Measurements from ENCODE around the gene PHLDA3.

The PHLDA3 gene

DNA sequence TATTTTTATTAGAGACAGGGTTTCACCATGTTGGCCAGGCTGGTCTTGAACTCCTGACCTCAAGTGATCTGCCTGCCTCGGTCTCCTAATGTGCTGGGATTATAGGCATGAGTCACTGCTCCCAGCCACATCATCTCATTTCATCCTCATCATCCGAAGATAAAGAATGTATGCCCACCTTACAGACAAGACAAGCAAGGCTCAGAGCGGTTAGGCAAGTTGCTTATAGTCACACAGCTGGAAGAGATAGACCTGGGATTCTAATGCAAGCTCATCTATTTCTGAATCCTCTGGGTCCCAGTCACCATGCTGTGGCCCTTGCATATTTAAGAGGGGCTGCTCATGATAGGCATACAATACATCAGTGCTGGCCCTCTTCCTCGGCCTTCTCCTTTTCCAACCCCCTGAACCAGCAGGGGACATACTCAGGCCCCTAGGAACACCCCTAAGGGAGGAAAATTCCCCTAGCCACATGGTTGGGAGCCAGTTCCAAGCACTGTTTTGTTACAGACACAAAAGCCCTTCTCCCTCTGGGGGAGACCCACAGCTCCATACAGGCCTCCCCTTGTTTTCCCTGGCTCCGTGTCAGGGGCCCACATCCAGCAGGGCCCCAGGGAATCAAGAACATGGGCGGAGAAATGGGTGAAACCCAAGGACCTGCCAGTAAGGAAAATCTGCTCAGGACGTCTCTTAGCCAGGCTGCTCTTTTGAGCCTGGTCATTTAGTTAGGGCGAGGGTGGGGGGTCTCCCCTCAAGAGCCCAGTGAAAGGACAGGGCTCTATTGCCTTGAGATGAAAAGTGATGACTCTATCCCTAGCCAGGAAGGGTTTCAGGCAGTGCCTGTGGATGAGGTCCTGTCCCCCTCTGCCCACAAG is 31.0 kb upstream of the PHLDA3 start:
- Histone ChIP-seq H3K27ac (ENCODE audit: low read depth, low read length) (no peak overlapping the region), H3K79me2 (ENCODE audit: control insufficient read depth, low read length) (peaks cover 25% of the 10 kb centered on the region), H3K36me3 (ENCODE audit: control insufficient read depth, low read length) (peaks cover 8% of the 10 kb centered on the region; the same call in 1 of the 2 replicates), H3K4me1 (ENCODE audit: control insufficient read depth, low read length) (peaks cover 16% of the 10 kb centered on the region), H3K9me3 (ENCODE audit: control insufficient read depth, insufficient read depth, low read length) (no peaks in the 10 kb centered on the region), H3K9me2 (replicated peaks; ENCODE audit: control insufficient read depth, low read length) (no peaks in the 10 kb centered on the region), H4K20me1 (ENCODE audit: control insufficient read depth, insufficient read depth, low read depth, low read length) (0 out of 2 replicates have a peak, but pooled peaks cover 4% of the 10 kb centered on the region), H3K27me3 (ENCODE audit: control insufficient read depth, low read length) (no peaks in the 10 kb centered on the region), H3K4me3 (ENCODE audit: low read length) (no peak overlapping the region), H3K4me2 (ENCODE audit: low read length) (no peak overlapping the region), H3F3A (ENCODE audit: control insufficient read depth, insufficient read depth) (no peaks in the 10 kb centered on the region)
- TF ChIP-seq EZH2phosphoT487 (IDR thresholded peaks at IDR 0.05; ENCODE audit: borderline replicate concordance, low read length) = no peak
- TF ChIP-seq, protein P1, sequence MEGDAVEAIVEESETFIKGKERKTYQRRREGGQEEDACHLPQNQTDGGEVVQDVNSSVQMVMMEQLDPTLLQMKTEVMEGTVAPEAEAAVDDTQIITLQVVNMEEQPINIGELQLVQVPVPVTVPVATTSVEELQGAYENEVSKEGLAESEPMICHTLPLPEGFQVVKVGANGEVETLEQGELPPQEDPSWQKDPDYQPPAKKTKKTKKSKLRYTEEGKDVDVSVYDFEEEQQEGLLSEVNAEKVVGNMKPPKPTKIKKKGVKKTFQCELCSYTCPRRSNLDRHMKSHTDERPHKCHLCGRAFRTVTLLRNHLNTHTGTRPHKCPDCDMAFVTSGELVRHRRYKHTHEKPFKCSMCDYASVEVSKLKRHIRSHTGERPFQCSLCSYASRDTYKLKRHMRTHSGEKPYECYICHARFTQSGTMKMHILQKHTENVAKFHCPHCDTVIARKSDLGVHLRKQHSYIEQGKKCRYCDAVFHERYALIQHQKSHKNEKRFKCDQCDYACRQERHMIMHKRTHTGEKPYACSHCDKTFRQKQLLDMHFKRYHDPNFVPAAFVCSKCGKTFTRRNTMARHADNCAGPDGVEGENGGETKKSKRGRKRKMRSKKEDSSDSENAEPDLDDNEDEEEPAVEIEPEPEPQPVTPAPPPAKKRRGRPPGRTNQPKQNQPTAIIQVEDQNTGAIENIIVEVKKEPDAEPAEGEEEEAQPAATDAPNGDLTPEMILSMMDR (IDR thresholded peaks at IDR 0.05; ENCODE audit: low read depth, low read length, poor library complexity, severe bottlenecking) = no peak

DNA sequence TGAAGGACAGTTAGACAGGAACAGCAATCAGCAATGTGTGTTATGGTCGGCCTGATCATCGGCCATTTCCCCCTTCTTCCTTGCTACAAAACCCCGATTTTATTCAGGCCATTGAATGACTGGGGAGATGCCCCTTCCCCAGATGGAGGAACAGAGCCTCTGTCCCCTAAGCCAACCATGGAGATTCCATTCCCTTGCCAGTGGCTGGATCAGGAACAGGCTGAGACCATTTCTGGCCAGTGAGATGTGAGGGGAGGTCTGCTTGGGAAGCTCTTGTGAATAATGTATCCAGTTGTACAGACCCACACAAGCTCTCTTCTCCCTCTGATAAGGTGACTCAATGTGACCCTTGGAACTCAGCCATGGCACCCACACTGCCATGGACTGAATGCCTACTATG is 30.2 kb upstream of the PHLDA3 start:
- peaks cover 18% of the 10 kb centered on the region for H3K79me2 ChIP-seq (ENCODE audit: control insufficient read depth, low read length)
- no peak overlapping the region for H3K4me3 ChIP-seq (ENCODE audit: low read length)
- H3K4me1 ChIP-seq (ENCODE audit: control insufficient read depth, low read length) = peaks cover 13% of the 10 kb centered on the region
- H3K27ac ChIP-seq (ENCODE audit: low read depth, low read length) = no peak overlapping the region
- H3K9me3 ChIP-seq (ENCODE audit: control insufficient read depth, insufficient read depth, low read length) = no peaks in the 10 kb centered on the region
- no peaks in the 10 kb centered on the region for H3K27me3 ChIP-seq (ENCODE audit: control insufficient read depth, low read length)
- no peaks in the 10 kb centered on the region for H3F3A ChIP-seq (ENCODE audit: control insufficient read depth, insufficient read depth)
- TF ChIP-seq EZH2phosphoT487 (IDR thresholded peaks at IDR 0.05; ENCODE audit: borderline replicate concordance, low read length) = no peak
- TF ChIP-seq, protein P1 (IDR thresholded peaks at IDR 0.05; ENCODE audit: low read depth, low read length, poor library complexity, severe bottlenecking) = no peak
- H3K9me2 ChIP-seq (replicated peaks; ENCODE audit: control insufficient read depth, low read length) = no peaks in the 10 kb centered on the region
- H3K4me2 ChIP-seq (ENCODE audit: low read length) = no peak overlapping the region
- peaks cover 14% of the 10 kb centered on the region; the same call in 1 of the 2 replicates for H3K36me3 ChIP-seq (ENCODE audit: control insufficient read depth, low read length)
- H4K20me1 ChIP-seq (ENCODE audit: control insufficient read depth, insufficient read depth, low read depth, low read length) = 0 out of 2 replicates have a peak, but pooled peaks cover 2% of the 10 kb centered on the region

DNA sequence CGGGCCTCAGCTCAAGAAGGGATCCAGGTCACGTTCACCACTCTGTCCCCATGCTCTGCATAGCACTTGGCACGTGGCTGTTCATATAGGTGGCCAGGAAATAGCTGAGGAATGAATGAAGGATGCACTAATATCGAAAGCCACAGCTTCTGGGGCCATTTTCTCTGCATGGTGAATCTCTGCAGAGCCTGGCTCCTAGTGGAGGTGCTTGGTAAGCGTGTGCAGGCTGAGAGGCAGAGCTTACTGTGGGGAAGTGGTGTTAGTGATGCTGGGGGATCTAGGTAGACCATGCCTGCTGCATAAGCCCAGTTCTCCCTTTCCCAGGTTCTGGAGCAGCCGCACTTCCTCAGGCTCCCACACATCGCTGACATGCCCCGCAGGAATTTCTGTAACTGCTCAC is 29.6 kb upstream of the PHLDA3 start:
- H3K27ac ChIP-seq (ENCODE audit: low read depth, low read length) = no peak overlapping the region
- H3K27me3 ChIP-seq (ENCODE audit: control insufficient read depth, low read length) = no peaks in the 10 kb centered on the region
- no peaks in the 10 kb centered on the region for H3K9me3 ChIP-seq (ENCODE audit: control insufficient read depth, insufficient read depth, low read length)
- H3F3A ChIP-seq (ENCODE audit: control insufficient read depth, insufficient read depth) = no peaks in the 10 kb centered on the region
- peaks cover 17% of the 10 kb centered on the region; the same call in 1 of the 2 replicates for H3K36me3 ChIP-seq (ENCODE audit: control insufficient read depth, low read length)
- no peaks in the 10 kb centered on the region for H4K20me1 ChIP-seq (ENCODE audit: control insufficient read depth, insufficient read depth, low read depth, low read length)
- no peak overlapping the region for H3K4me3 ChIP-seq (ENCODE audit: low read length)
- H3K9me2 ChIP-seq (replicated peaks; ENCODE audit: control insufficient read depth, low read length) = no peaks in the 10 kb centered on the region
- H3K79me2 ChIP-seq (ENCODE audit: control insufficient read depth, low read length) = peaks cover 13% of the 10 kb centered on the region
- peaks cover 11% of the 10 kb centered on the region for H3K4me1 ChIP-seq (ENCODE audit: control insufficient read depth, low read length)
- TF ChIP-seq EZH2phosphoT487 (IDR thresholded peaks at IDR 0.05; ENCODE audit: borderline replicate concordance, low read length) = no peak
- TF ChIP-seq, protein P1 (IDR thresholded peaks at IDR 0.05; ENCODE audit: low read depth, low read length, poor library complexity, severe bottlenecking) = no peak
- H3K4me2 ChIP-seq (ENCODE audit: low read length) = no peak overlapping the region

Measured in DOHH2 (cell line).